ENCODE data around the gene CLIC2. TPM values are rescaled to one million over a fixed set of nuclear protein-coding genes. Genes with fewer than 3 reads are reported as not detected.
A peak's percentile ranks its signal among the peaks of the same experiment; 100 is the strongest.

CLIC2 gene
- total RNA-seq, 2 experiments from 2014 or later = not detected

- no peak overlapping the region for H3K27ac ChIP-seq (ENCODE audit: low read depth, low read length, poor library complexity, severe bottlenecking)
- ChIA-PET CTCF (ENCODE audit: unreplicated experiment) (no interaction called here), POLR2A (no interaction called here)
- no peak overlapping the region for H3K4me3 ChIP-seq (ENCODE audit: low read depth, low read length, poor library complexity, severe bottlenecking)
- no peak overlapping the region for H2AFZ ChIP-seq (ENCODE audit: low read length)
- TF ChIP-seq CTCF (conservative IDR thresholded peaks at IDR 0.05; ENCODE audit: low read length) (no peak), EZH2phosphoT487 (IDR thresholded peaks at IDR 0.05; ENCODE audit: borderline replicate concordance, low read depth, low read length) (no peak)
- H4K20me1 ChIP-seq (ENCODE audit: insufficient read depth, low read length) = no peaks in the 10 kb centered on the region
- intact Hi-C loops (cut with micrococcal nuclease; ENCODE audit: unreplicated experiment) = no loop called here
- no peaks in the 10 kb centered on the region for H3K9me2 ChIP-seq (ENCODE audit: insufficient read depth, low read length)
- peaks cover 12% of the 10 kb centered on the region for H3K4me1 ChIP-seq (ENCODE audit: insufficient read depth, low read length, poor library complexity, severe bottlenecking)
- DNase-seq (ENCODE audit: low spot score) = no peak
- no peaks in the 10 kb centered on the region for H3K9me3 ChIP-seq (ENCODE audit: low read length)
- peaks cover under 1% of the 10 kb centered on the region; the same call in 1 of the 2 replicates for H3K36me3 ChIP-seq (ENCODE audit: insufficient read depth, low read length)
- H3K79me2 ChIP-seq (ENCODE audit: insufficient read depth, low read depth, low read length) = peaks cover 25% of the 10 kb centered on the region; the same call in 1 of the 2 replicates
- no TSS peak for BruUV-seq (replicated peaks)
- no peak overlapping the region for H3K4me2 ChIP-seq (ENCODE audit: low read length)
Measured at GRCh38 chrX:155266439-155266838, 68.0 kb downstream of the CLIC2 start.

GRCh38 chrX:155263854-155264628 is 70.4 kb downstream of the CLIC2 start, which contains the start of gene RAB39B:
RAB39B (minus strand) TSS chrX:155264491; CDS start chrX:155264288, 203 bp downstream.
- peaks cover 8% of the 10 kb centered on the region for H3K36me3 ChIP-seq (ENCODE audit: insufficient read depth, low read length)
- peak within 1 kb of the TSS; percentile 80 for H3K4me3 ChIP-seq (ENCODE audit: low read depth, low read length, poor library complexity, severe bottlenecking)
- H3K9me2 ChIP-seq (ENCODE audit: insufficient read depth, low read length) = no peaks in the 10 kb centered on the region
- peaks cover 30% of the 10 kb centered on the region; the same call in 1 of the 2 replicates for H3K79me2 ChIP-seq (ENCODE audit: insufficient read depth, low read depth, low read length)
- H3K27ac ChIP-seq (ENCODE audit: low read depth, low read length, poor library complexity, severe bottlenecking) = peak within 1 kb of the TSS; percentile 70
- ChIA-PET POLR2A (interaction anchor here (1.0 kb wide), 1 partner anchor 48 kb away, joined by 3 read pairs; no protein-coding TSS in a partner anchor), CTCF (ENCODE audit: unreplicated experiment) (interaction anchor here (0.8 kb wide), 1 partner anchor 47 kb away, joined by 3 read pairs; the partner anchor contains the start of gene VBP1)
- intact Hi-C loops (cut with micrococcal nuclease; ENCODE audit: unreplicated experiment) = loop anchor here (1.0 kb wide), 1 partner anchor 48 kb away; the partner anchor contains the start of gene VBP1
- peak within 1 kb of the TSS; percentile 78 for H3K4me2 ChIP-seq (ENCODE audit: low read length)
- peak; percentile 76 for DNase-seq (ENCODE audit: low spot score)
- peak within 1 kb of the TSS; percentile 89 for H2AFZ ChIP-seq (ENCODE audit: low read length)
- peaks cover 12% of the 10 kb centered on the region for H3K4me1 ChIP-seq (ENCODE audit: insufficient read depth, low read length, poor library complexity, severe bottlenecking)
- H4K20me1 ChIP-seq (ENCODE audit: insufficient read depth, low read length) = no peaks in the 10 kb centered on the region
- H3K9me3 ChIP-seq (ENCODE audit: low read length) = no peaks in the 10 kb centered on the region
- TF ChIP-seq EZH2phosphoT487 (IDR thresholded peaks at IDR 0.05; ENCODE audit: borderline replicate concordance, low read depth, low read length) (no peak), CTCF (conservative IDR thresholded peaks at IDR 0.05; ENCODE audit: low read length) (peak; percentile 40)
- no TSS peak for BruUV-seq (replicated peaks)
